PC-3 (cell line): ENCODE measurements around the gene COL12A1. TPM values are rescaled to one million over a fixed set of nuclear protein-coding genes. Genes with fewer than 3 reads are reported as not detected.

Experiments used
- ATAC-seq: fragments of 200-7000 bp; cut with Tn5 transposase; 2 replicates; pipeline ENCODE4 v1.9.1; 2020; ENCODE audit warnings: mild to moderate bottlenecking, moderate library complexity
- BruUV-seq: library from RNA; stranded (reverse); fragments of 400-500 nt; replicated peaks from 2 replicates; lab custom pipeline; 2021; lab: Mats Ljungman, UMichigan
- CTCF ChIA-PET: fragments of 300-600 bp; sonication (Branson Sonifier 250); formaldehyde crosslinking; loops from one replicate; lab custom pipeline; 2022; ENCODE audit warnings: antibody characterized with exemption; lab: Charles Lee
- POLR2A ChIA-PET: fragments of 300-600 bp; sonication (Branson Sonifier 250); formaldehyde crosslinking; loops from one replicate; lab custom pipeline; 2022; ENCODE audit warnings: antibody characterized with exemption; ENCODE audit not compliant: unreplicated experiment; lab: Charles Lee
- DNase-seq: peaks from one replicate; pipeline ENCODE4 v3.0.0-alpha.2; 2015
- H2AFZ ChIP-seq: fragments of 300-600 bp; sonication (generic); 2 replicates; pipeline ENCODE4 v1.6.0; 2016; ENCODE audit warnings: antibody characterized with exemption, low read length
- H3F3A ChIP-seq: fragments of 300-600 bp; sonication (generic); one replicate; pipeline ENCODE4 v1.6.0; 2017; ENCODE audit warnings: antibody characterized with exemption, low read length, control low read depth, mild to moderate bottlenecking; ENCODE audit not compliant: unreplicated experiment
- H3K27ac ChIP-seq: fragments of 300-600 bp; sonication (generic); 2 replicates; pipeline ENCODE4 v1.5.1; 2016; ENCODE audit warnings: mild to moderate bottlenecking, low read length
- H3K27me3 ChIP-seq: fragments of 300-600 bp; sonication (generic); 2 replicates; pipeline ENCODE4 v1.6.1; 2016; ENCODE audit warnings: low read length, mixed read lengths
- H3K36me3 ChIP-seq: fragments of 300-600 bp; sonication (generic); 2 replicates; pipeline ENCODE4 v1.6.1; 2016; ENCODE audit warnings: low read depth, mixed run types, low read length, mixed read lengths
- H3K4me1 ChIP-seq: fragments of 300-600 bp; sonication (generic); 2 replicates; pipeline ENCODE4 v1.5.1; 2016; ENCODE audit warnings: low read length; ENCODE audit not compliant: insufficient read depth
- H3K4me2 ChIP-seq: fragments of 300-600 bp; sonication (generic); 2 replicates; pipeline ENCODE4 v1.6.0; 2016; ENCODE audit warnings: low read length
- H3K4me3 ChIP-seq: fragments of 300-600 bp; sonication (generic); 2 replicates; pipeline ENCODE4 v1.5.1; 2016; ENCODE audit warnings: mild to moderate bottlenecking, low read length, mixed read lengths
- H3K79me2 ChIP-seq: fragments of 300-600 bp; sonication (generic); 2 replicates; pipeline ENCODE4 v1.6.1; 2017; ENCODE audit warnings: low read length, mixed read lengths
- H3K9ac ChIP-seq: fragments of 300-600 bp; sonication (generic); 2 replicates; pipeline ENCODE4 v1.6.0; 2016; ENCODE audit warnings: mild to moderate bottlenecking, low read length
- H3K9me2 ChIP-seq: fragments of 300-600 bp; sonication (generic); replicated peaks from 2 replicates; pipeline ENCODE4 v1.6.1; 2016; ENCODE audit warnings: mixed run types, low read length, mixed read lengths
- H3K9me3 ChIP-seq: fragments of 300-600 bp; sonication (generic); 2 replicates; pipeline ENCODE4 v1.6.1; 2016; ENCODE audit warnings: low read length, mixed read lengths
- H4K20me1 ChIP-seq: fragments of 300-600 bp; sonication (generic); 2 replicates; pipeline ENCODE4 v1.6.1; 2016; ENCODE audit warnings: low read length, mixed read lengths
- CTCF ChIP-seq: fragments of 300-600 bp; sonication (generic); conservative IDR thresholded peaks from 2 replicates; pipeline ENCODE4 v1.5.1; 2017; ENCODE audit warnings: antibody characterized with exemption, low read depth, mild to moderate bottlenecking, low read length
- EZH2 ChIP-seq: fragments of 300-600 bp; sonication (generic); IDR thresholded peaks from one replicate; pipeline ENCODE4 v1.6.1; 2017; ENCODE audit warnings: antibody characterized with exemption, mild to moderate bottlenecking, low read length; ENCODE audit not compliant: unreplicated experiment
- EZH2phosphoT487 ChIP-seq: fragments of 300-600 bp; sonication (generic); IDR thresholded peaks from 2 replicates; pipeline ENCODE4 v1.6.1; 2018; ENCODE audit warnings: mild to moderate bottlenecking, antibody characterized with exemption, low read length, borderline replicate concordance
- intact Hi-C: fragments of 100-400 bp; cut with micrococcal nuclease; formaldehyde crosslinking; loops from 2 replicates; pipeline ENCODE4 v1.9.0; 2023
- total RNA-seq: library from RNA; depleted of rRNA; stranded (reverse); fragments of >200 nt; gene quantifications from 2 replicates; pipeline ENCODE4 v1.2.3, GENCODE V29; 2014

The COL12A1 gene
- total RNA-seq, 1 experiment from 2014 or later = 24.2 TPM

- no peak for TF ChIP-seq CTCF
- TF ChIP-seq EZH2phosphoT487 = no peak
- no peak for TF ChIP-seq EZH2
- Histone ChIP-seq H3F3A (no peaks in the 10 kb centered on the region), H3K4me3 (no peak overlapping the region), H3K9ac (no peak overlapping the region), H3K79me2 (no peaks in the 10 kb centered on the region), H3K36me3 (no peaks in the 10 kb centered on the region), H4K20me1 (no peaks in the 10 kb centered on the region), H2AFZ (no peak overlapping the region), H3K4me1 (no peaks in the 10 kb centered on the region), H3K27me3 (no peaks in the 10 kb centered on the region), H3K4me2 (no peak overlapping the region), H3K27ac (no peak overlapping the region), H3K9me3 (no peaks in the 10 kb centered on the region), H3K9me2 (no peaks in the 10 kb centered on the region)
- ChIA-PET POLR2A (no interaction called here), CTCF (no interaction called here)
- BruUV-seq = no TSS peak
- ATAC-seq (no peak), DNase-seq (no peak)
- intact Hi-C loops = no loop called here
Observed at GRCh38 chr6:75166236-75166635, 39.6 kb downstream of the COL12A1 start.

DNA sequence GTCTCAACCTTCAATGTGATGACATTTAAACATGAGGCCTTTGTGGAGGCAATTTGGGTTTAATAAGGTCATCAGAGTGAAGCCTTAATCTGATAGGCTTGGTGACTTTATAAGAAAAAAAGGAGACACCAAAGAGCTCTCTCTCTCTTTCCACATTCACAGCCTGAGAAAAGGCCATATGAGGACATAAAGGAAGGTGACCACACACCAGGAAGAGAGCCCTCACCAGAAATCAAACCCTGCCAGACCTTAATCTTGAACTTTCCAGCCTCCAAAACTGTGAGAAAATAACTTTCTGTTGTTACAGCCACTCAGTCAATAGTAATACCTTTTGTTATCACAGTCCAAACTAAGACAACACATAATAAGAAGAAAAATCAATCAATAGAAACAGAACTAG lies 47.7 kb downstream of the COL12A1 start:
- H3K27ac ChIP-seq = no peak overlapping the region
- ChIA-PET POLR2A (no interaction called here), CTCF (no interaction called here)
- no peaks in the 10 kb centered on the region for H3K9me3 ChIP-seq
- no peak overlapping the region for H3K4me3 ChIP-seq
- H3K9me2 ChIP-seq = no peaks in the 10 kb centered on the region
- H3K27me3 ChIP-seq = no peaks in the 10 kb centered on the region
- H4K20me1 ChIP-seq = no peaks in the 10 kb centered on the region
- ATAC-seq (no peak), DNase-seq (no peak)
- H3K36me3 ChIP-seq = no peaks in the 10 kb centered on the region
- no peak for TF ChIP-seq EZH2
- TF ChIP-seq EZH2phosphoT487 = no peak
- no peak for TF ChIP-seq CTCF
- H3F3A ChIP-seq = no peaks in the 10 kb centered on the region
- intact Hi-C loops = no loop called here
- no peak overlapping the region for H2AFZ ChIP-seq
- H3K4me2 ChIP-seq = no peak overlapping the region
- no peak overlapping the region for H3K9ac ChIP-seq
- no peaks in the 10 kb centered on the region for H3K4me1 ChIP-seq
- no peaks in the 10 kb centered on the region for H3K79me2 ChIP-seq
- BruUV-seq = no TSS peak

DNA sequence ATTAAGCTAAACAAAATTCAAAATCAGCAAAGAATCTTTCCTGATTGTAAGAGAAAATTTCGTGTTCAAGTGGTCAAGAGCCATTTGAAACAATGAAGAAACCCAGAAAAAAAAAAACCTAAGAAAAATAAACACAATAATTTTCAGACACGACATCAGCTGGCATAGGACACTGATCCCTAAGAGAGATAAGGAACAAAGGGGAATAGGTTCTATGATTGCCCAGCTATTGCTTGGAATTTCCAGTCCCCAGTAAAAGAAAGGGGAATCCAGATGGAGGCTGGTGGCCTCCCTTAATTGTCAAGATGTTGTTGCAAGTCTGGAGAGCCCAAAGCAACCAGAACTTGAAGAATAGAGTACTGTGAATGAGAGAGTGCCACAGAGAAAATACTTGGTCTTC lies 48.5 kb downstream of the COL12A1 start:
- Histone ChIP-seq H4K20me1 (no peaks in the 10 kb centered on the region), H3F3A (no peaks in the 10 kb centered on the region), H2AFZ (no peak overlapping the region), H3K9ac (no peak overlapping the region), H3K27me3 (no peaks in the 10 kb centered on the region), H3K9me2 (no peaks in the 10 kb centered on the region), H3K4me1 (no peaks in the 10 kb centered on the region), H3K9me3 (no peaks in the 10 kb centered on the region), H3K4me2 (no peak overlapping the region), H3K36me3 (no peaks in the 10 kb centered on the region), H3K4me3 (no peak overlapping the region), H3K79me2 (no peaks in the 10 kb centered on the region), H3K27ac (no peak overlapping the region)
- ATAC-seq (no peak), DNase-seq (no peak)
- BruUV-seq = no TSS peak
- intact Hi-C loops = no loop called here
- ChIA-PET POLR2A (no interaction called here), CTCF (no interaction called here)
- TF ChIP-seq EZH2phosphoT487 (no peak), EZH2 (no peak), CTCF (no peak)
